HS-27A (cell line): ENCODE data around the gene EPB41L5.
"Not testable (repeated sequence)": the region's sequence is repeated elsewhere in the genome, so short reads cannot be mapped to it uniquely, and the experiment has no call there.

Experiments used
- DNase-seq: peaks from one replicate; pipeline ENCODE4 v3.0.0-alpha.2; 2012; ENCODE audit warnings: low read depth, missing footprints

The EPB41L5 gene

GRCh38 chr2:120199817-120200459 is 187.1 kb downstream of the EPB41L5 start:
- not testable (repeated sequence) for DNase-seq

GRCh38 chr2:120203251-120204021 is 190.6 kb downstream of the EPB41L5 start:
- no peak for DNase-seq

GRCh38 chr2:120204022-120204405 is 191.1 kb downstream of the EPB41L5 start:
- DNase-seq = no peak

- DNase-seq = no peak
Measured at GRCh38 chr2:120204417-120204816, 191.5 kb downstream of the EPB41L5 start.

GRCh38 chr2:120204945-120205670 is 192.2 kb downstream of the EPB41L5 start:
- DNase-seq = no peak

GRCh38 chr2:120206022-120206581 is 193.2 kb downstream of the EPB41L5 start:
- no peak for DNase-seq

- no peak for DNase-seq
Measured at GRCh38 chr2:120208381-120209353, 195.8 kb downstream of the EPB41L5 start.

GRCh38 chr2:120209427-120210269 is 196.8 kb downstream of the EPB41L5 start:
- DNase-seq = no peak

GRCh38 chr2:120210270-120210693 is 197.4 kb downstream of the EPB41L5 start:
- DNase-seq = no peak

GRCh38 chr2:120218181-120218580 is 205.3 kb downstream of the EPB41L5 start:
- DNase-seq = no peak

GRCh38 chr2:120219291-120219690 is 206.4 kb downstream of the EPB41L5 start:
- DNase-seq = no peak

GRCh38 chr2:120219766-120220165 is 206.9 kb downstream of the EPB41L5 start:
- no peak for DNase-seq

- DNase-seq = no peak
Measured at GRCh38 chr2:120220756-120221155, 207.9 kb downstream of the EPB41L5 start.

- DNase-seq = no peak
Measured at GRCh38 chr2:120221616-120222015, 208.7 kb downstream of the EPB41L5 start.

GRCh38 chr2:120222186-120223033 is 209.5 kb downstream of the EPB41L5 start:
- no peak for DNase-seq

- peak; percentile 78 for DNase-seq
Measured at GRCh38 chr2:120223034-120223912, 210.4 kb downstream of the EPB41L5 start, which contains the start of gene TMEM185B. TSS of gene TMEM185B (minus strand) at chr2:120223400. CDS start at chr2:120222976, 424 bp downstream.

GRCh38 chr2:120224256-120224655 is 211.4 kb downstream of the EPB41L5 start:
- DNase-seq = no peak
